NT2/D1 (cell line): ENCODE measurements around the gene COMMD2.

Experiments
- SUZ12 ChIP-seq: IDR thresholded peaks from 2 replicates; pipeline ENCODE4 v1.6.1; 2011; ENCODE audit not compliant: insufficient read length, insufficient read depth; ENCODE audit errors: extremely low read depth
- YY1 ChIP-seq: IDR thresholded peaks from 2 replicates; pipeline ENCODE4 v1.6.1; 2011; ENCODE audit not compliant: insufficient read length, insufficient read depth
- ZNF274 ChIP-seq: IDR thresholded peaks from 2 replicates; pipeline ENCODE4 v1.6.1; 2011; ENCODE audit warnings: mild to moderate bottlenecking, low read depth, low read length

DNA sequence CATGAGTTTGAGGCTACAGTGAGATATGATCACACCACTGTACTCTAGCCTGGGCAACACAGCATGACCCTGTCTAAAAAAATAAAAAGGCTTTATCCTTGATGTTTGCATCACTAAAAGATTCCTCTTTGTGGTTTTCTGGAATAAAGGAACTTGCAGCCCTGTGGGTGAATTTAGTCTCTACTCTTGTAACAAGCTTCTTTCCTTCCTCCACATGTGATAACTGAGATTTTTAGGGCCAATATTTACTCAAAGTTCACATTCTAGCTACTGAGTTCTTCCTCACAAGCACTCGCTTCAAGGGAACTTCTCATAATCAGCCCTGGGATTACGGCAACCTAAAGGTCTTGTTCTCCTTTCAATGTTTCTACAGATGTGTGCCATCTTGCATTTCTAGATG, 24.6 kb downstream of the COMMD2 start:
- TF ChIP-seq ZNF274 (no peak), SUZ12 (no peak), YY1 (no peak)
